GM18502 (cell line): ENCODE results near the gene EARS2.
A peak's percentile ranks its signal among the peaks of the same experiment; 100 is the strongest.
"Not testable (repeated sequence)": the region's sequence is repeated elsewhere in the genome, so short reads cannot be mapped to it uniquely, and the experiment has no call there.

Source experiments
- ATAC-seq: cut with Tn5 transposase; IDR thresholded peaks from one replicate; pipeline ENCODE4 v1.9.1; 2021; ENCODE audit warnings: mild to moderate bottlenecking; ENCODE audit not compliant: unreplicated experiment, poor library complexity

The EARS2 gene

GRCh38 chr16:23530062-23530461, 27.1 kb downstream of the EARS2 start:
- no peak for ATAC-seq

GRCh38 chr16:23528644-23529310, 28.4 kb downstream of the EARS2 start:
- no peak for ATAC-seq

DNA sequence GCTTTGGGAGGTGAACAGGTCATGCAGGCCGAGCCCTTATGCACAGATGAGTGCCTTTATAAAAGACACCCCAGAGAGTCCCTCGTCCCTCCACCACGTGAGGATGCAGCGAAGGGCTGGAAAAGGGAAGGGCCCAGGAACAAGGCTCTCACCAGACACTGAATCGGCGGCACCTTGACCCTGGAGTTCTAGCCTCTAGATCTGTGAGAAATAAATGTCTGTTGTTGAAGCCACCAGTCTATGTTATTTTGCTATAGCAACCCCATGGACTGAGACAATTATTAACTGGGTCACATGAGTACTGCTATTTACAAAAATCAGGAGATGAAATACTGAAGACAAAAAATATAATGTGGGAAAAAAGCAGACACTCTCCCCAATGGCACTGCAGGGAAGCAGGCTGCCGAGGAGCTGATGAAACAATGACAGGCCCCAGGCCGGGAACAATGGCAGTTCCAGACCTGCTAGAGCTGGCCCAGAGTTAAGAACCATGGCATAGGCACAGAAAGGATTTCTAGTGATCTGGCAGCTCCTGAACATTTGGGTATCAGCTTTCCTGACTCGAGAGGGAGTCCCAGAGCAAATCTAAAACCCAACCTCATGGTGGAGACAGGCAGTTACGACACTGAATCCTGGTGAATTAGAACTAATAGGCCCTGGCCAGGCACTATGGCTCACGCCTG, 29.0 kb downstream of the EARS2 start:
- ATAC-seq = no peak

- ATAC-seq = no peak
Measured at GRCh38 chr16:23524886-23525285, 32.3 kb downstream of the EARS2 start.

- no peak for ATAC-seq
Measured at GRCh38 chr16:23523876-23524385, 33.2 kb downstream of the EARS2 start.

GRCh38 chr16:23523321-23523720, 33.8 kb downstream of the EARS2 start:
- no peak for ATAC-seq

DNA sequence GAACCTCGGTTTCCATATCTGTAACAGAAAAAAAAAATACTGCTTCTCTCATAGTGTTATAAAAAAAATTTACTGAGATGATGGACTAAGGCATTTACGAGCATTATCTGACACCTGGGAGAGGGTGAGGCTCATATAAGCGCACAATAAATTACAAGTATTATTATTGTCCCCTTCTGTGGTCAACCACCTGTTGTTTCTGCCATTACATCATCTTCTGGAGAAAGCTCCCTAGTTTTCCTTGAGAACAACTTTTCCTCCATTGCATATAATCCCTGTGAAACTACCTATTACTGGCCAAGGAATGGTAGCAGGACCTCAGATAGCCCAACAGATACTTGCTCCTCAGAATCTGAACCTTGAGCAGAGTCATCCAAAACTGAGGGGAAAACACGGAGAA, 35.2 kb downstream of the EARS2 start:
- ATAC-seq = no peak

DNA sequence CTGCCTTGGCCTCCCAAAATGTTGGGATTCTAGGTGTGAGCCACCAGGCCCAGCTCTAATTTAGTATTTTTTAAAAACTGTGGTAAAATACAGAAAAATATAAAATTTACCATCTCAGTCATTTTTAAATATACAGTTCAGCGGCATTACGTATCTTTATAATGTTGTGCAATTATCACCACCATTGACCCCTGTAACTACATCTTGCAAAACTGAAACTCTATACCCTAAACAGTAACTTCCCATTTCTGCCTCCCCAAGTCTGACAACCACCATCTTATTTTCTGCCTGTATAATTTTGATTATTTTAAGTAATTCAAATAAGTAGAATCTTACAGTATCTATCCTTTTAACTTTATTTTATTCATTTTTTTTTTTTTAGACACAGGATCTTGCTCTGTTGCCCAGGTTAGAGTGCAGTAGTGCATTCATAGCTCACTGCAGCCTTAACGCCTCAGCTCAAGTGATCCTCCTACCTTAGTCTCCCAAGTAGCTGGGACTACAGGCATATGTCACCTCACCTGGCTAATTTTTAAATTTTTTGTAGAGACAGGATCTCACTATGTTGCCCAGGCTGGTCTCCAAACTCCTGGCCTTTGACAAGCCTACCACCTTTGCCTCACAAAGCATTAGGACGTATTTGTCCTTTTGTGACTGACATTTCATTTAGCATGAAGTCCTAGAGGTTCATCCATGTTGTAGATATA, 36.0 kb downstream of the EARS2 start:
- no peak for ATAC-seq

DNA sequence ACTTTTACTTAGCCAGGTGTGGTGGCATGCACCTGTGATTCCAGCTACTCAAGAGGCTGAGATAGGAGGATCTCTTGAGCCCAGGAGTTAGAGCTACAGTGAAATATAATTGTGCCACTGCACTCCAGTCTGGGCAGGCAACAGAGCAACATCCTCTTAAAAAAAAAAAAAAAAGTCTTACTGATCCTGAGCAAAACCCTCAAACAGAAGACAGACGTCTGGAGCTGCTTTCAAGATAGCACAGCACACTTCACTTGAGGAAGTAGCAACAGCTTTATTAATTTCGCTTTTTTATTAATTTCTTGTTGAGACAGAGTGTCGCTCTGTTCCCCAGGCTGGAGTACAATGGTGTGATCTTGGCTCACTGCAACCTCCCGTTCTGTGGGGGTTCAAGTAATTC, 36.6 kb downstream of the EARS2 start:
- ATAC-seq = no peak

DNA sequence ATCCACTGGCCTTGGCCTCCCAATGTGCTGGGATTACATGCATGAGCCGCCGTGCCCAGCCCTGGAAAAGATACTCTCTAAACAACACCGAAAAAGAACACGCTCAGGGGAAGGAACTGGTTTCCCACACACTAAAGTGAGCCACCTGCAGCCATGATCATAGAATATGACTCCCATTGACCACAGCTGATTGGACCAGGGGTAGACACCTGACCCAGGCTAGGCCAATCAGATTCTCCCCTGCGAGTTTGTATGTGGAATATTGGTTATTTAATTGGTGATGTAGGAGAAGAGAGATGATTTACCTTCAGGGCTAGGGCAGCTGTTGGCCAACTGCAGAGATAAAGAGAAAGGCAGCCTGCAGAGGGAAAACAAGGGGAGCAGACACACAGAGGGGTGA, 37.9 kb downstream of the EARS2 start:
- ATAC-seq = no peak

DNA sequence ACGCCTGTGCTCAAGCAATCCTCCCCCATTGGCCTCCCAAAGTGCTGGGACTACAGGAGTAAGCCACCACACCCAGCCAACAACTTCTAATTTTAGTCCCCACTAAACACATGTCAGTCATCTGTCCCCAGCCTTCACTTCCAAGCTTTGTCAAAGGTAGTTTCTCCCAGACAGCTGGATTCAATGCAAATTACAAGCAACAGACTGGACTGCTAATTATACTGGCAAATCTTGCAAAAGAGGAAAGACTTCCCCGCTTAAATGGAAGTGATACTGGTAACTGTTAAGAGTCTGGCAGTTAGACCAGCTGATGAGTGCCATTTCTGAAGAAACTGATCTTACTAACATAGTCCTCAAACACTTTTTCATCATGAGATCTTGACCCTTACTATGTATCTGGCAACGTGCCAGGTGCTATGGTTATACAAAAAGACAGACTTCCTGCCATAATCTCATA, 38.7 kb downstream of the EARS2 start:
- ATAC-seq = no peak

GRCh38 chr16:23516366-23517137, 40.6 kb downstream of the EARS2 start:
- no peak for ATAC-seq

DNA sequence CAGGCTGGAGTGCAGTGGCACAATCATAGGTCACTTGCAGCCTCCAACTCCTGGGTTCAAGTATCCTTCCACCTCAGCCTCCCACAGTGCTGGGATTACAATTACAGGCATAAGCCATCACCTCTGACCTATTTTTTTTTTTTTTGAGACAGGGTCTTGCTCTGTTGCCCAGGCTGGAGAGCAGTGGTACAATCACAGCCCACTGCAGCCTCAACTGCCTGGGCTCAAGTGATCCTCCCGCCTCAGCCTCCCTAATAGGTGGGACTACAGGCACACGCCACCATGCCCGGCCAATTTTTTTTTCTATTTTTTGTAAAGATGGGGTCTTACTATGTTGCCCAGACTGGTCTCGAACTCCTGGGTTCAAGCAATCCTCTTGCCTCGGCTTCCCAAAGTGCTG, 41.3 kb downstream of the EARS2 start:
- no peak for ATAC-seq

- no peak for ATAC-seq
Measured at GRCh38 chr16:23514381-23515152, 42.6 kb downstream of the EARS2 start.

- ATAC-seq = no peak
Measured at GRCh38 chr16:23512168-23512695, 44.9 kb downstream of the EARS2 start.

- no peak for ATAC-seq
Measured at GRCh38 chr16:23511731-23512130, 45.4 kb downstream of the EARS2 start.

DNA sequence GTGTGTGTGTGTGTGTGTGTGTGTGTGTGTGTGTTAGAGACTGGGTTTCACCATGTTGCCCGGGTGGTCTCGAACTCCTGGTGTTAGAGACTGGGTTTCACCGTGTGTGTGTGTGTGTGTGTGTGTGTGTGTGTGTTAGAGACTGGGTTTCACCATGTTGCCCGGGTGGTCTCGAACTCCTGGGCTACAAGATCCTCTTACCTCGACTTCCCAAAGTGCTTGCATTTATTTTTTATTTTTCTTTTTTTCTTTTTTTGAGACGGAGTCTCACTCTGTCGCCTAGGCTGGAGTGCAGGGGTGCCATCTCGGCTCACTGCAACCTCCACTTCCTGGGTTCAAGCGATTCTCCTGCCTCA, 46.3 kb downstream of the EARS2 start:
- ATAC-seq = not testable (repeated sequence)

DNA sequence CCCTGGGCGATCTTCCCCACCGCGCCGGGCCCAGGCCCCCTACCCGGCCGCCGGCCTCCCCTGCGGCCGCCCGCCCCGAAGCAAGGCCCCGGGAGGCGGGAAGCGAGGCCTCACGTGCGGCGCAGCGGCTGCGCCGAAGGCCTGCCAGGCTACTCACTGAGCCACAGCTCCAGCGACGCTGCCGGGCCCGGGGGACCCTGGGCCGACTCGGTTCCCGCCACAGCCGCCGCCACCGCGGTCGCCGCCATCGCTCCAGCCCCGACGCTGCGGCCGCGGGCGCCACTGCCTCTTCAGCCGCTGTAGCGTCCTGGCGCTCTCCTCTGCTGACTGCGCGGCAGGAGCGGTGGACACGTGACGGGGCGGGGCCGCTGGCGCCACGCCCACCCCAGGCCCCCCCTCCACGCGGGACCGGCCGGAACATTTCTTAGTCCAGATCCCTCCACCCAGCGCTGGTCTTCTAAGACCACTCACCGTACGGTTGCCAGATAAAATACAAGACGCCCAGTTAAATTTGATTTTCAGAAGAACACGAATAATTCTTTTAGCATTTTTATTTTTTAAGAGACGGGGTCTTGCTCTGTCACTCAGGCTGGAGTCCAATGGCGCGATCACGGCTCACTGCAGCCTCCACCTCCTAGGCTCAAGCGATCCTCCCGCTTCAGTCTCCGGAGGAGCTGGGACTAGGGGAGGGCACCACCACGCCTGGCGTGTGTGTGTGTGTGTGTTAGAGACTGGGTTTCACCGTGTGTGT, 46.8 kb downstream of the EARS2 start, which contains the start of gene GGA2:
Gene GGA2, minus strand, starts transcription at position 331 of the 751 bp plus-strand sequence. Its CDS starts 83 bp downstream, at position 248.
- peak; percentile 77 for ATAC-seq

GRCh38 chr16:23509782-23510163, 47.4 kb downstream of the EARS2 start:
- ATAC-seq = peak; percentile 9
